ENCODE data around the gene CCDC74B. TPM values are rescaled to one million over a fixed set of nuclear protein-coding genes. Genes with fewer than 3 reads are reported as not detected.
A peak's percentile ranks its signal among the peaks of the same experiment; 100 is the strongest.
"Not testable (repeated sequence)": the region's sequence is repeated elsewhere in the genome, so short reads cannot be mapped to it uniquely, and the experiment has no call there.

CCDC74B gene
- total RNA-seq, 2 donors from 2014 or later = 8.7 to 10.4 TPM

DNA sequence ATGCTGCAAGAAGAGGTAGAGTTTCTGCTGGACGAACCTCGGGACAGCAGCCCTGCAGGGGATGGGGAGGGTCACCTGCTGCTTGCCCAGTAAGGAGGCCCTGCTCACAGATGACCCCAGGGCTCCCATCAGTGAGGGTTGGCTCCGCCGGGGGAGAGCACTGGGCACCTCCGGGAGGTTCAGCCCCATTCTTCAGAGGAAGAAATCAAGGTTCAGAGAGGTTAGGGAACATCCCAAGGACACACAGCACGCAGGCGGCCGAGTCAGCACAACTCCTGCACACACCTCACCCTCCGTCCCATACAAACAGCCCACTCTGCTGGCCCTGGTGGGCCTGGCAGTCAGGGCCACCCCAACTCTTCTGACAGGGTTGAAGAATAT, 11.7 kb upstream of the CCDC74B start:
- Histone ChIP-seq H3K27me3 (ENCODE audit: control insufficient read depth, insufficient read depth, low read length, poor library complexity, severe bottlenecking) (no peaks in the 10 kb centered on the region), H3K4me3 (ENCODE audit: low read length) (no peak overlapping the region), H3K27ac (ENCODE audit: low read depth, low read length) (no peak overlapping the region), H3K9ac (ENCODE audit: extremely low read depth, low read length, poor library complexity, severe bottlenecking) (no peak overlapping the region), H3K4me1 (ENCODE audit: control insufficient read depth, insufficient read depth, low read length) (no peaks in the 10 kb centered on the region), H3K36me3 (ENCODE audit: control insufficient read depth, insufficient read depth, low read length) (peaks cover 10% of the 10 kb centered on the region), H3K9me3 (ENCODE audit: control insufficient read depth, low read length) (no peaks in the 10 kb centered on the region)
- H3K9me3 Mint-ChIP-seq = no peaks in the 10 kb centered on the region
- no peak for DNase-seq
- H3K27ac Mint-ChIP-seq = peak overlapping the region; percentile 74
- H3K36me3 Mint-ChIP-seq (ENCODE audit: low read depth) = peaks cover 26% of the 10 kb centered on the region
- H3K27me3 Mint-ChIP-seq (ENCODE audit: insufficient read depth) = no peaks in the 10 kb centered on the region
- 91 to 100% methylated on average over 2 to 9 of the region's 9 CpGs for WGBS, 2 experiments (ENCODE audit: insufficient coverage in 1 of 2, insufficient read length in 1 of 2)
- no peak for TF ChIP-seq CTCF (conservative IDR thresholded peaks at IDR 0.05)
- H3K4me1 Mint-ChIP-seq = peaks cover 2% of the 10 kb centered on the region
- no peak overlapping the region for H3K4me3 Mint-ChIP-seq

DNA sequence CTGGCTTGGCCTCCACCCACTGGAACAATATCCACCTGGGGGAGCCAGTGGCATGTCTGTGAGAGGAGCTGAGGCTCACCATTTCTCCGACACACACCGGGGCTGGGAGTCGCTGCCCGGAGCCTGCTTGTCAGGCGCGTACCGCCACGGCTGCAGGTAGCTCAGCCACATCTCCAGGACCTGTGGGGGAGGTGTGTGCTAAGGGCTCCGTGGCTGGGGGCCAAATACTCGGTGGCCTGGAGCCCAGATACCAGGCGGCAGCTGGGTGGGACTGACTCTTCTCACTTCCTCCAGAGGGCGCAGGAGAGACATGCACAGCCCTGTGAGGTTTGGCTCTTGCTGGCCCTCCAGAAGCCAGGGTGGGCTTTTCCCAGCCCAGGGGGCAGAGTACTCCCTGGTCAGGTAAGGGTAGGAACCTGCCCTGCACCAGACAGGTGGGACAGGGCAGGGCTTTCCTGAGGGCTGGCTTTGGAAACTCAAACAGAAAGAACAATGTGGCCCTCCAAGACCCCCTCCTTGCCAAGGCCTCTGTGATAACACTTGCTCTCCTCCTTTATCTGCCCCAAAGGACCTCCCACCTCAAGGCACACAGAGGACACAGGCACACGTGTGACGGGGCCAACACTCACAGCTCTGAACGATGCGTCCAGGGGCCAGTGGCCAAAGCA, 11.2 kb upstream of the CCDC74B start:
- TF ChIP-seq CTCF (conservative IDR thresholded peaks at IDR 0.05) = peak; percentile 83
- Mint-ChIP-seq H3K27ac (peak overlapping the region; percentile 74), H3K36me3 (ENCODE audit: low read depth) (peaks cover 26% of the 10 kb centered on the region)

GRCh38 chr2:130154773-130155765, 10.2 kb upstream of the CCDC74B start:
- Mint-ChIP-seq H3K27ac (peak overlapping the region; percentile 55), H3K9me3 (no peaks in the 10 kb centered on the region), H3K36me3 (ENCODE audit: low read depth) (peaks cover 22% of the 10 kb centered on the region), H3K4me1 (no peaks in the 10 kb centered on the region), H3K27me3 (ENCODE audit: insufficient read depth) (no peaks in the 10 kb centered on the region), H3K4me3 (no peak overlapping the region)
- Histone ChIP-seq H3K27me3 (ENCODE audit: control insufficient read depth, insufficient read depth, low read length, poor library complexity, severe bottlenecking) (no peaks in the 10 kb centered on the region), H3K9ac (ENCODE audit: extremely low read depth, low read length, poor library complexity, severe bottlenecking) (no peak overlapping the region), H3K36me3 (ENCODE audit: control insufficient read depth, insufficient read depth, low read length) (peaks cover 10% of the 10 kb centered on the region), H3K9me3 (ENCODE audit: control insufficient read depth, low read length) (no peaks in the 10 kb centered on the region), H3K4me3 (ENCODE audit: low read length) (no peak overlapping the region), H3K27ac (ENCODE audit: low read depth, low read length) (no peak overlapping the region), H3K4me1 (ENCODE audit: control insufficient read depth, insufficient read depth, low read length) (no peaks in the 10 kb centered on the region)
- whole genome bisulfite sequencing, 2 experiments (ENCODE audit: insufficient coverage in 1 of 2, insufficient read length in 1 of 2) = 93 to 95% methylated on average over 16 to 29 of the region's 29 CpGs
- DNase-seq = no peak
- TF ChIP-seq CTCF (conservative IDR thresholded peaks at IDR 0.05) = no peak

More for the DNA sequence above, 11.2 kb upstream of the CCDC74B start:
- not testable (repeated sequence) for H3K27me3 ChIP-seq (ENCODE audit: control insufficient read depth, insufficient read depth, low read length, poor library complexity, severe bottlenecking); H3K9me3 ChIP-seq (ENCODE audit: control insufficient read depth, low read length); H3K9ac ChIP-seq (ENCODE audit: extremely low read depth, low read length, poor library complexity, severe bottlenecking); H3K4me1 Mint-ChIP-seq; H3K4me3 ChIP-seq (ENCODE audit: low read length); H3K27ac ChIP-seq (ENCODE audit: low read depth, low read length); H3K4me1 ChIP-seq (ENCODE audit: control insufficient read depth, insufficient read depth, low read length); H3K27me3 Mint-ChIP-seq (ENCODE audit: insufficient read depth); H3K4me3 Mint-ChIP-seq; H3K9me3 Mint-ChIP-seq
- H3K36me3 ChIP-seq (ENCODE audit: control insufficient read depth, insufficient read depth, low read length) = peaks cover 10% of the 10 kb centered on the region
- DNase-seq = peak; percentile 87
- WGBS, 2 experiments (ENCODE audit: insufficient coverage in 1 of 2, insufficient read length in 1 of 2) = 84 to 93% methylated on average over 3 to 16 of the region's 16 CpGs

DNA sequence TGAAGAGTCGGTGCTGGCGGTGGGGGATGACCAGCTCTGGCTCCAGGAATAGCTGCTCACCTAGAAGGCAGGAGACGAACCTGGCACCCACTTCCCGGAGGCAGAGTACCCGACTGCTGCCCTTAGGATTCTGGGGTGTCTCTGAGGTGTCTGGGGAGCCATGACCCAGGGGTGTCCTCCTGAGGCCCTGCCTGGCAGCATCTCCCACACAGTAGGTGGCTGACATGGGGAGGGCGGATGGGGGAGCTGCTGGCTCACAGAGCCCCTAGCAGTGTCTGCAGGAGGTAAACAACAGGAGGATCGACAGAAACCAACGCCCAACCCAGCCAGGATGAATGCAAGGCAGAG, 9.5 kb upstream of the CCDC74B start:
- H3K27ac ChIP-seq (ENCODE audit: low read depth, low read length); H3K4me3 Mint-ChIP-seq; H3K4me1 ChIP-seq (ENCODE audit: control insufficient read depth, insufficient read depth, low read length); H3K27ac Mint-ChIP-seq; H3K9me3 ChIP-seq (ENCODE audit: control insufficient read depth, low read length); H3K4me3 ChIP-seq (ENCODE audit: low read length); H3K27me3 ChIP-seq (ENCODE audit: control insufficient read depth, insufficient read depth, low read length, poor library complexity, severe bottlenecking); H3K27me3 Mint-ChIP-seq (ENCODE audit: insufficient read depth); H3K9me3 Mint-ChIP-seq; H3K4me1 Mint-ChIP-seq; DNase-seq; H3K9ac ChIP-seq (ENCODE audit: extremely low read depth, low read length, poor library complexity, severe bottlenecking): not testable (repeated sequence)
- H3K36me3 Mint-ChIP-seq (ENCODE audit: low read depth) = peaks cover 18% of the 10 kb centered on the region
- peaks cover 10% of the 10 kb centered on the region for H3K36me3 ChIP-seq (ENCODE audit: control insufficient read depth, insufficient read depth, low read length)
- 83 to 100% methylated on average over 2 to 7 of the region's 8 CpGs for WGBS, 2 experiments (ENCODE audit: insufficient coverage in 1 of 2, insufficient read length in 1 of 2)

All from endodermal cell (in vitro differentiated cells).